NCI-H748 (cell line): Measurements from ENCODE around the gene BCL6B.
A peak's percentile ranks its signal among the peaks of the same experiment; 100 is the strongest.
"Not testable (repeated sequence)": the region's sequence is repeated elsewhere in the genome, so short reads cannot be mapped to it uniquely, and the experiment has no call there.

Experiments used
- DNase-seq: peaks from one replicate; lab custom pipeline; 2025; ENCODE audit not compliant: unreplicated experiment; lab: John Stamatoyannopoulos, UW

The BCL6B gene

DNA sequence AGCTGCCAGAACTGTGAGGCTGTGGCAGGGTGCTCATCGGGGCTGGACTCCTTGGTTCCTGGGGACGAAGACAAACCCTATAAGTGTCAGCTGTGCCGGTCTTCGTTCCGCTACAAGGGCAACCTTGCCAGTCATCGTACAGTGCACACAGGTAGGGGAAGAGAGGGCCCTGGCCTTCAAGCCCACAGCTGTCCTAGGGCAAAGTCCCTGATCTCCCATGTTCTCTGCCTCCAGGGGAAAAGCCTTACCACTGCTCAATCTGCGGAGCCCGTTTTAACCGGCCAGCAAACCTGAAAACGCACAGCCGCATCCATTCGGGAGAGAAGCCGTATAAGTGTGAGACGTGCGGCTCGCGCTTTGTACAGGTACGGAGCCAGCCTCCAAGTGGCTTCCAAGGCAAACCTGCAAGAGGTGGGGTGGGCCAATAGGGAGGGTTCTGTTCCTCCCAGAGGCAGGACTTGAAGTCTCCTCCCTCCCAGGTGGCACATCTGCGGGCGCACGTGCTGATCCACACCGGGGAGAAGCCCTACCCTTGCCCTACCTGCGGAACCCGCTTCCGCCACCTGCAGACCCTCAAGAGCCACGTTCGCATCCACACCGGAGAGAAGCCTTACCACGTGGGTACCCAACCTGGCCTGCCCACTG lies 3.7 kb downstream of the BCL6B start:
- no peak for DNase-seq

DNA sequence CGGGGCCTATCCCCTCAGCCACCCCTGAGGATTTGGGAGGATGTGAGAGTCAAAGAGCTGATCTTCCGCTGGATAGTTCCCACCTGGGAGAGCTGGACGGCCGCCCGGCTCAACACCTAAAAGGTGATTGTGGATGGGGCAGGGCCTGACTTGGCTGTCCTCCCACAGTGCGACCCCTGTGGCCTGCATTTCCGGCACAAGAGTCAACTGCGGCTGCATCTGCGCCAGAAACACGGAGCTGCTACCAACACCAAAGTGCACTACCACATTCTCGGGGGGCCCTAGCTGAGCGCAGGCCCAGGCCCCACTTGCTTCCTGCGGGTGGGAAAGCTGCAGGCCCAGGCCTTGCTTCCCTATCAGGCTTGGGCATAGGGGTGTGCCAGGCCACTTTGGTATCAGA lies 4.5 kb downstream of the BCL6B start:
- no peak for DNase-seq

DNA sequence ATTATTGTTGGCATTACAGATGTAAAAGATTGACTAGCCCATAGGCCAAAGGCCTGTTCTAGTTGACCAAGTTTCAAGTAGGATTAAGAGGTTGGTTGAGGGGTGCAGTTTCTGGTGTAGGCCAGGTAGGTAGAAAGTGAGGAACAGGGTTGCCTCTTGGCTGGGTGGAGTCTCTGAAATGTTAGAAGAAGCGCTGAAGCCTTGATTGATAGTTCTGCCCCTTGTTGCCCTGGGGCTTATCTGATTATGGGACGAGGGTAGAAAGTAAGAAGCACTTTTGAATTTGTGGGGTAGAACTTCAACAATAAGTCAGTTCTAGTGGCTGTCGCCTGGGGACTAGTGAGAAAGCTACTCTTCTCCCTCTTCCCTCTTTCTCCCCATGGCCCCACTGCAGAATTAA lies 6.2 kb downstream of the BCL6B start:
- no peak for DNase-seq

DNA sequence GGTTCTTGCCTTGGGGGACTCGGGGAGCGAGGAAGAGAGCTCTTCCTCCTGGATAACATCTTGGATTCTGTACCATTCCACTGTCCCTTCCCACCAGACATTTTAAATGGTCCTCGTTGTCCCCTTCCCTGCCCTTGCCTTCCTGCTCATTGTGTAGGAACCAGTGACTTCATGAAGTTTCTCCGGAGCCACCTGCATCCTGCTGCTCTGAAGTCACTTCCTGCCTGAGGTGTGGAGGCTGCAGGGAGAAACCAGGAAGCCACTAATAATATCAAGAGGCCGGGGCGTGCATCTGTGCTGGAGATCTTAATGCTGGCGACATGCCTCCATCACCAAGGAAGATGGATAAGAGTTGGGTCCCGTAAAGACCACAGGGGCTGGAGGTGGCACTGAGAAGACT lies 6.8 kb downstream of the BCL6B start:
- no peak for DNase-seq

DNA sequence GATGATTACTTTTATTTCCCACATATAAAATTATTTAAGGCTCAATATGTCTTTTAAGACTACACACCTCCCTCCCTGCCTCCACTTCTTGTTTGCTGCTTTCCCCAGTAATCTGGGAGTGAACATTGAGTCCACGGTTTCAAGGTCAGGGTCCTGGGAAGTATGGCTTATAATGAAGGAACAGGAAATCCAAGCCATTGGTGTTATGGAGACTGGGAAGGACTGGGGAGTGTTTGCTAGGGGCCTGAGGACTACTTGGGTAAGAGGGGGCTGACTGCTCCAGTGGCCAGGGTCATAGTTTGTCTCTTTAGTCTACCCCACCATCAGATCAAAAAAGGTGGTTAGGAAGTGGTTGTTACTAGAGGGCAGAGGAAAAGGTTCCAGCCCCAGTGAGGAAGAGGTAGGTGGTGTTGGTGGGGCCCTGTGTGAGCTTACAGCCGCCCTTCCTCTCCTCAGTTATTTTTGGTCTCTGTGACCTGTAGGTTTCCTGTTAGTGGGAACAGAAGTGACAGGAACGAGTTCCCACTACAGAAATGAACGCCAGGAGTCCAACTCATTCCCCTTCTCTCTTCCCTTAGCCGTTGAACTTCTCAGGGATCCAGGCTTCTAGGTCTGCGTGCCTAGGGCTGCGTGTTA lies 12.2 kb downstream of the BCL6B start:
- no peak for DNase-seq

DNA sequence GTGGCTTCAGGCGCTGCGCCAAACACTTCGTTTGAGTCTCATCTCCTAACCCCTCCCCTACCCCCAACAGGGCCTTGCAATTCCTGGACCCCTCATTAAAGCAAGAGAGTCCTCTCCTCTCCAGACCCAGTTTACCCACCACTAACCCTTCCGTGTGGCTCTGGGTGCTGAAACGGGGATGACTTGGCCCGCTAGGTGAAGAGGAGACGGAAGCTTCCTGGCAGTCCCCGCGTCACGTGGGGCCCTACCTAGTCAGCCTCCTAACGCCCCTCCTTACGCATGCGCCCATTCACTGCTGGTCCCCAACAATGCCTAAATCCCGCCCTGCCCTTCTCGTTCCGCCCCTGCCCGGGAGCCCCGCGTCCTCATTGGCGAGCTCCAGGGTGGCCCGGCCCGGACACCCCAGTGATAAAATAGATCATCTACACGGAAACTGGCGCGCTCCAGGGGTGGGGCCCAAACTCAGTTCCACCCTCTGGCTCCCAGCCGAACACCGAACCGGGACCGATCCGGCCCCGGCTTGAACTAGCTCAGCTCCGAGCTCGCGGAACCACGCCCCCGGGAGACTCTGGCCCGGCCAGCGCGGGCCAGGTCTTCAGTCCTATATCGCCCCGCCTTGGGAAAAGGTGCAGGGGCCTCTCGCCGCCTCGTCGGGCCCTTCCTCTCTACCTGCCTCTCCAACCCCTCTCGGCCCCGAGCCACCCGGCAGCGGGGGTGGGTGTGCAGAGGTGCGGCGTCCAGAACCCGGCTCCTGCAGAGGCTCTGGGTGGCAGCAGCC lies 12.9 kb downstream of the BCL6B start, which contains the start of gene SLC16A13:
Gene SLC16A13, plus strand, starts transcription at position 425 of the 778 bp plus-strand sequence. CDS start 368 bp downstream, outside the sequence.
- peak; percentile 98 for DNase-seq

DNA sequence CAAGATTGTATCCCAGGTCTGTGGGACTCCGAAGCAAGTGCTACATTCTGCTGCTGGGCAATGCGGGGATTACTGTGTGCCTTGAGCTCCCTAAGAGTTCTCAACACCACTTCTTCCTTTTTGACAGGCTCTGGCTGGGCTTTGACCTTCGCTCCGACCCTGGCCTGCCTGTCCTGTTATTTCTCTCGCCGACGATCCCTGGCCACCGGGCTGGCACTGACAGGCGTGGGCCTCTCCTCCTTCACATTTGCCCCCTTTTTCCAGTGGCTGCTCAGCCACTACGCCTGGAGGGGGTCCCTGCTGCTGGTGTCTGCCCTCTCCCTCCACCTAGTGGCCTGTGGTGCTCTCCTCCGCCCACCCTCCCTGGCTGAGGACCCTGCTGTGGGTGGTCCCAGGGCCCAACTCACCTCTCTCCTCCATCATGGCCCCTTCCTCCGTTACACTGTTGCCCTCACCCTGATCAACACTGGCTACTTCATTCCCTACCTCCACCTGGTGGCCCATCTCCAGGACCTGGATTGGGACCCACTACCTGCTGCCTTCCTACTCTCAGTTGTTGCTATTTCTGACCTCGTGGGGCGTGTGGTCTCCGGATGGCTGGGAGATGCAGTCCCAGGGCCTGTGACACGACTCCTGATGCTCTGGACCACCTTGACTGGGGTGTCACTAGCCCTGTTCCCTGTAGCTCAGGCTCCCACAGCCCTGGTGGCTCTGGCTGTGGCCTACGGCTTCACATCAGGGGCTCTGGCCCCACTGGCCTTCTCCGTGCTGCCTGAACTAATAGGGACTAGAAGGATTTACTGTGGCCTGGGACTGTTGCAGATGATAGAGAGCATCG lies 15.4 kb downstream of the BCL6B start:
- DNase-seq, result no peak

DNA sequence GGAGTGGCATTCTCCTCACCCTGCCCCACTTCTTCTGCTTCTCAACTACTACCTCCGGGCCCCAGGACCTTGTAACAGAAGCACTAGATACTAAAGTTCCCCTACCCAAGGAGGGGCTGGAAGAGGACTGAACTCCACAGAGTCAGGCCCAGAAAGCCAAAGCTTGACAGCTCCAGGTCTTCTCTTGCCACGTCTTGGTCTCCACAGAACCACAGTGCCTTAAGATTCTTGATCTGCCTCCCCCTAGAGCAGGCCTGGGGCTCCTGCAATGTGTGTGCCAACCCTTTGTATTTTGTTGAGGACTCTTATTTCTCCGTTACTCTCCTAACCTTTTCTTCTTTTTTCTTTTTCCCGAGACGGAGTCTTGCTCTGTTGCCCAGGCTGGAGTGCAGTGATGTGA lies 17.0 kb downstream of the BCL6B start:
- no peak for DNase-seq

DNA sequence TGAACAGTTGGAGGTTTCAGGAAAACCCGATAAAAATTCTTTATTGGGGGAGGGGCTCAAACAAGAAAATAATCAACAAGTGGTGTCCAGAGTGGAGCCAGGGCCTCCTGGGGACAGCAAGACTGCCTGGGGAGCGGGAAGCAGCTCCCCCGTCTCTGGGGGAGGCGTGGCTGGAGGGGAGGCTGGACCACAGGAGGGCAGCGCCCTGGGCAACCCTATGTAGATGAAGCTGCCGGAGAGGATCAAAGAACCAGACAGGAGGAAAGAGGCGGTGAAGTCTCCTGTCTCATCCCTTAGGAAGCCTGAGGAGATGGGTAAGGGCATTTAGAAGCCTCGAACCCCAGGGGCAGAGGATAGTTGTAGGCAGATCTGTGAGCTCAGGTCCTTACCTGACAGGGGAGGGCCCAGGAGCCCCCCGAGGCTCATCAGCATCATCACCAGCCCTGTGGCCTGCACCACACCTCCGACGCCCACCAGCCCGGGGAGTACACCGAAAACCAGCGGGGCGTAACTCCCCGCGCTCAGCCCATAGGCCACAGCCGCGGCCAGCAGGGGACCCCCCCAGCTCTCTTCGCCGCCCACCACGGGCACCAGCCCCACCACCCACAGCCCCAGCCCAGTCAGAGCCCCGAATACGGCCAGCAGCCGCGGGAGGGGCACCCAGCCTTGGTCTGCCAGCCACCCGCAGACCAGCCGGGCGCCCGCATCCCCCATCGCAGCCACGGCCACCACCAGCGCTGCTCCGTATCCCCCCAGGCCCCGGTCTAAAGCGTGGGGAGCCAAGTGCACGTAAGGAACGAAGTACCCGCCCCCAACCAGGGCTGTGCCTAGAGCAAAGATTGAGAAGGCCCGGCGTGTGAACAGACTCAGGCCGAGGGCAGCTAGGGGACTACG lies 19.0 kb downstream of the BCL6B start:
- DNase-seq, result no peak

DNA sequence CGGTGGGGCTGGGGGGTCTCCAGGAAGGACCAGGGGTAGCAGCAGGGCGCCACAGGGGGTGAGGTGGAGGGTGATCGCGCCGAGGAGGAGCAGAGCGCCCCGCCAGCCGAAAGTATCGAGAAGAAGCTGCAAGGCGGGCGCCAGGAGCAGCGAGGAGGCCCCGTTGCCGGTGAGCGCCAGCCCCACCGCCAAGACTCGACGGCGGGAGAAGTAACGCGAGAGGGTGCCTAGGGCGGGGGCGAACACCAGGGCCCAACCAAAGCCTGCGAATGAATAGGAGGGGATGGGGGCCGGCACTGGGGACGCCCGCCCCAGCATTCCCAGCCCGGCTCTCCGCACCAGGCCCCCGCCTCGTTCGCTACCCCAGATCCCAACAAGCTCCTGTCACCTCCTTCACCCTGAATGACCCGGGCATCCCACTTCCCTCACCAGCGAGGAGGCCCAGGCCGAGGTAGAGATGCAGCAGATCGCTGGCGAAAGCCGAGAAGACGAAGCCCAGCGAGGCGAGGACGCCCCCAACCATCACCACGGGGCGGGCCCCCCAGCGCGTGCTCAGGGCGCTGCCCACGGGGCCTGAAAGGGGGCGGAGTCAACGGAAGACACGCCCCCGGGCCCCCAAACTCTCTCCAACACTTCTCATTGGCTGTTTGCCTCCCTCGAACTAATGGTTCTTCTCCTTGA lies 19.8 kb downstream of the BCL6B start:
- DNase-seq, result no peak

DNA sequence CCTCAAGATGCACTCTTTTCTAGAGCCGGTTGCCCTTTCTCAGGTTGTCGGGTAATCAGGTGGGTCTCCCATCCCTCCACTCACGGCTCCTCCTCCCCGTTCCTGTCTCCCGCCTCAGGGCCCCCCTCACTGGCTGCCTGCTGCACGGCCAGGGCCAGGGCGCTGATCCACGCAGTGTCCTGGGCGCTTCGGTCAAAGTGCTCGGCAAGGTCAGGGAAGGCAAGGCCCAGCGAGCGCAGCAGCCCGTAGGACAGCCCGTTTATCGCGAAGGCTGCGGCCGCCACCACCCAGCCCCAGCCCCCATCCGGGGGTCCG lies 20.3 kb downstream of the BCL6B start:
- DNase-seq, result peak; percentile 50

DNA sequence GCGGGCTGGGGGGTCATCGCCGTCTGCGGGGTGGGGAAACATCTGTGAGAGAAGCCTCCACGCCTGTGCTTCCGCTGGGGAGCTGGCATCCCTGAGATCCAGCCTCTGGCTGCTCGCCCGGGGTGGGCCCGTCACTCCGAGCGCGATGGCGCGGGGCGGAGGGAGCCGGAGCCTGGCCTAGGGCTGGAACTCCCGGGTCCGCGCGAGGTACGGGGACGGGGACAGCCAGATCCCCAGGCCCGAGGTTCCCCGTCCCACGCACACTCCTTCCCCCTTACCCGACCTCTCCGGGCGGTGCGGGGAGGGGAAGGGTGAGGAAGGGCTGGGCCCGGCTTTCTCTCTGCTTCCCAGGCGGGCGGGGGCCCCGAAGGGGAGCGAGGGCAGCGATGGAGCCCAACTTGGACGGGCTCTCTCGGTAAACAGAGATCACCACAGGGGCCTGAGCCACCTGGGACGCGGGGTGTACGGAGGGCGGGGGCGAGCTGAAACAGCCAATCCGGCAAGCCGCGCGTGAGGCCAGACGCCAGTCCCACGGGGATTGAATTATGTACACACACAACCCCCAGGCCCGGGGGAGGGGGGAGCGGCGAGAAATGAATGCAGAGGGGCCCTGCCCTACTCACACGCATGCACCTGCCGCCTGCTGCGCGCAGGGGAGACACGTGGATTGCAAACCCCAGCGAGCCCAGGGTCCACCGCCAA lies 20.8 kb downstream of the BCL6B start, which contains the start of gene SLC16A11:
Gene SLC16A11, minus strand, starts transcription at position 596 of the 702 bp plus-strand sequence. Its CDS starts 579 bp downstream, at position 17.
- DNase-seq, result peak; percentile 82

DNA sequence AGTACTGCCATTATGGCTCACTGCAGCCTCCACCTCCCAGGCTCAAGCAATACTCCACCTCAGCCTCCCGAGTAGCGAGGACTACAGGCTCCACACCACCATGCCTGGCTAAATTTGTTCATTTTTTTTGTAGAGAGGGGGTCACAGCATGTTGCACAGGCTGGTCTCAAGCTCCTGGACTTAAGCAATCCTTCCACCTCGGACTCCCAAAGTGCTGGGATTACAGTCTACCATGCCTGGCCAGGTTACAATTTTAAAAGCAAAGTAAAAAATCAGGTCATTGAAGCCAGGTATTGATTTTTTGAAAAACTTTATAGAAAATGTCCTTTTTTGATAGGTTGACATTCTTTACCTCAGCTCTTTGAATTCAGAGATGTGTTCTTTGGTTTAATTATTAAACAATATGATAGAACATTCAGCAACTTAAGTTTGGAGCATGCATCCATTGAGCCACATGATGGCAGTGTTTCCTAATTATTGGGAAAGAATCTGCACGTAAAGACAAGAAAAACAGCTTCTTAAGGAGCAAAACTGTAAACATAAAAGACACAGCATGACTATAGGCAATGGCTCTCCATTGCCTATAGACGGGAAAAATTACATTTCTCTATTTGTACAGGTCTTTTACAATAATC lies 22.8 kb downstream of the BCL6B start:
- peak; percentile 77 for DNase-seq

DNA sequence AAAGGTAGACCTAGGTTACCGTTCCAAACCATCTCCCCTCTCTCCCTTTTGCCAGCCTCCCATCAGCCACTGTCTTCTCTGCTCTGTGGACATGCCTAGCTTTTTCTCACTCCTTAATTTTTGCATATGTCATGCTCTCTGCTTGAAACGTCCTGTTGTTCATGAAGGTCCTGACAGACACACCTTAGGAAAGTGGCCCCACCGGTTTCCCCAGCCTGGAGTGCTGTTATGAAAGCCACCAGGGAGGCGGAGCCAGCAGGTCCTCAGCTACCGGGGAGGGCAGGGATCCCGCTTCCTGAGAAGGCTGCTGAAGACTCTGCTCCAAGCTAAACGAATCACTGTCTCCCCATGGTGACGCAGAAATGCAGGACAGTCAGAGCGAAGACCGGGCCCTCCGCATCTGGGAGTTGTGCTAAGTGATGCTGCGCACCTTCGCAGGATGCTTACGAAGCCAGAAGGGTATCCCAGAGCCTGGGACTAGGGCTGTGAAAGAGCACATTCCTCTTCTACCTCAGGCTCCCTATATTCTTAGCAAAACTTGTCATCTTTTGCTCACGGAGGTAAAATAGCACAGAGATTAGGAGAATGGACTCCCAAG lies 23.4 kb downstream of the BCL6B start:
- DNase-seq, result peak; percentile 91

DNA sequence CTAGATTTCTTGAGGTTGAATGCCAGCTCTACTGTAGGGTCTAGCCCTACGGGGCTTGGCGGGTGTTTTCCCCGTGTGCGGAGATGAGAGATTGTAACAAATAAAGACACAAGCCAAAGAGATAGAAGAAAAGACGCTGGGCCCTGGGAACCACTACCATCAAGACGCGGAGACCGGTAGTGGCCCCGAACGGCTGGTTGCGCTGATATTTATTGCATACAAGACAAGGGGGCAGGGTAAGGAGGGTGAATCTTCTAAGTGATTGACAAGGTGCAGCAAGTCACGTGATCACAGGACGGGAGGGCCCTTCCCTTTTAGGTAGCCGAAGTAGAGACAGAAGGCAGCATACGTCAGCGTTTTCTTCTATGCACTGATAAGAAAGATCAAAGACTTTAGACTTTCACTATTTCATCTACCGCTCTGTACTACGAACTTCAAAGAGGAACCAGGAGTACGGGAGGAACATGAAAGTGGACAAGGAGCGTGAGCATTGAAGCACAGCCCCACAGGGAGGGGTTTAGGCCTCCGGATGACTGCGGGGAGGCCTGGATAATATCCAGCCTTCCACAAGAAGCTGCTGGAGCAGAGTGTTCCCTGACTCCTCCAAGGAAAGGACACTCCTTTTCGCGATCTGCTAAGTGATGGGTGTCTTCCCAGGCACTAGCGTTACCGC lies 24.0 kb downstream of the BCL6B start:
- DNase-seq, result not testable (repeated sequence)

DNA sequence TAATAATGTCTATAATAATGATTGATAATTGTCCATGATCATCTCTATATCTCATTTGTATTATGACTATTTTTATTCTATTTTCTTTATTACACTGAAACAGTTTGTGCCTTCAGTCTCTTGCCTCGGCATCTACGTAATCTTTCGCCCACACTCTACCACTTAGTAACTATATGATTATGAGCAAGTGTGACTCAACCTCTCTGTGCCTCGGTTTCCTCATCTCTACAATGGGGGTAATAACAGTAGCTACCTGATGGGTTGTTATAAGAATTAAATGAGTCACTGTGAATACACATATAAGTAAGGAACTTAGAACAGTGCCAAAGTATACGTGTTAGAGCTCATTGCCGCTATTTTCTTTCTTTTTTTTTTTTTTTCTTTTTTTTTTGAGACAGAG lies 24.7 kb downstream of the BCL6B start:
- DNase-seq, result no peak

DNA sequence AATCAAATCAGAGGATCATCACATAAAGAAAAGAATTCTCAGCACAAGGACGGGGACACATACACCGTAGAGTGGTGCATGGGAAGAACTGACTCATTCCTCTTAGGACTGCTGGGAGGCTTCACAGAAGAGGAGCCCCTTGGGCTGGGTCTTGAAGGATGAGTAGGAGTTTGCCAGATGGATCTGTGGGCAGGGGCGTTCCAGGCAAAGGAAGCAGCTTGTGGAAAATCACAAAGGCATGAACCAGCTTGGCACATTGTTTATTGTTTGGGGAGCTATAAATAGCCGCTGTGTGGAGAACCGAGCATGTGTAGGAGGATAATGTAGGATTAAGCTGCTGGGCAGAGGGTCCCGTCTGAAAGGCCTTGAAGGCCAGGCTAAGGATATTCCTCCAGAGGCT lies 26.1 kb downstream of the BCL6B start:
- no peak for DNase-seq

DNA sequence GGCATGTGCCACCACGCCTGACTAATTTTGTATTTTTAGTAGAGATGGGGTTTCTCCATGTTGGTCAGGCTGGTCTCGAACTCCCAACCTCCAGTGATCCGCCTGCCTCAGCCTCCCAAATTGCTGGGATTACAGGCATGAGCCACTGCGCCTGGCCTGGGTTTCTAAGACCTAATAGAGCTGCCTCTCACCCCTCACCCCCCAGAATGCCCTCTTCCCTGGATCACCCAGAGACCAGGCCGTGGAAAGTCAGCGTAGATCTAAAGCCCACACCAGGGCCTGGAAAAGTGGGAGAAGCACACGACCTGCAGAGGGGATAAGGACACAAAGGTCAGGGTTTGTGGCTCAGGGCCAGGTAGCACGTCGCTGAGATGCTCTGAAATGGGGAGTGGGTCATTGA lies 27.7 kb downstream of the BCL6B start:
- not testable (repeated sequence) for DNase-seq
